ENCODE results near the gene WRAP73. TPM values are rescaled to one million over a fixed set of nuclear protein-coding genes. Genes with fewer than 3 reads are reported as not detected.

The WRAP73 gene
- total RNA-seq, 4 donors from 2014 or later, result 16.4 to 33.7 (median 19.6) TPM

DNA sequence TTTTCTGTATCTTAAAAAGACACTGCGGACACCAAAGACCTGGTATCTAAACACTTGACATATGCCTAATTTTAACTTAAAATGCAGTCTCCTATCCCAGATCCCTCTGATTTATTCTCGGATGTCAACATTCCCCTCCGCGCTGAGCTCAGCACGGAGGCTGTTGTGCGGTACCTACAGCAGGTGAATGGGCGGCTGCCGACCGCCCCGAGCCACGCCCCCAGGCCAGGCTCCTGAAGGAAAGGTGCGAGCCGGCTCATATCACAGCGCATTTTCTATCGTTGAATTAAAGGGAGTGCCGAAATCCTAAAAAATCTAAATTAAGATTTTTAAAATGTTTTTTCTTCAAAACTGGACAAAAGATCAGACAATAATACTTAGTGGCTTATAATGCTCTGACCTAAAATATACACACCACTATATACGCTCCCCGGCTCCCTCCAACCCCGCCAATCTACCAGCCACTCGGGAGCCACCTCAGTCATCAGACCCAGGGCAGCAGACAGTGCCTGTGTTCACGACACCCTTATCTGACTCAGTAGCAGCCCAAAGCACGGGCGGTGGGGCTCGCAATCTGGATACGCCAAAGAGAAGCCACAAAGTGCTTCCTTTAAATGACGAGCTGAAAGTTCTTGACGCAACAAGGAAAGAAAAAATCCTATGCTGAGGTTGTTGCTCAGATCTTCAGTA lies 4.1 kb downstream of the WRAP73 start:
- H3K27ac ChIP-seq, result no peak overlapping the region
- TF ChIP-seq EP300 (IDR thresholded peaks at IDR 0.05), result no peak
- TF ChIP-seq POLR2A (IDR thresholded peaks at IDR 0.05), result no peak
- DNase-seq (ENCODE audit: low spot score in 2 of 2), result peak in 1 of 2 donors; percentile 35
- no peak overlapping the region for H3K4me3 ChIP-seq
- WGBS, result 96% methylated on average over 27 of the region's 27 CpGs
- H3K9me3 ChIP-seq, result no peaks in the 10 kb centered on the region
- H3K27me3 ChIP-seq, result peaks cover 8% of the 10 kb centered on the region
- H3K36me3 ChIP-seq, result peaks cover 46% of the 10 kb centered on the region
- H3K4me1 ChIP-seq, result peaks cover 19% of the 10 kb centered on the region

DNA sequence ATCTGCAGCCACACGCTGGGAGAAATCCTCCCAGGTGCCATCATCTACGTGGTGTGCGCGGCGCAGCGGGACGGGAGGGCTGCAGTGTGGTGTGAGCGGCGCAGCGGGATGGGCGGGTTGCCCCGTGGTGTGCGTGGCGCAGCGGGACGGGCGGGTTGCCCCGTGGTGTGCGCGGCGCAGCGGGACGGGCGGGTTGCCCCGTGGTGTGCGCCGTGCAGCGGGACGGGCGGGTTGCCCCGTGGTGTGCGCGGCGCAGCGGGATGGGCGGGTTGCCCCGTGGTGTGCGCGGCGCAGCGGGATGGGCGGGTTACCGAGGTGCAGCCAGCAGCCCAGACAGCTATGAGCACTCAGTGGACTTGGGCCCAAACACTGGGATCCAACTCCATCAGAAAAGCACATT lies 4.7 kb downstream of the WRAP73 start:
- H3K27me3 ChIP-seq, result peaks cover 2% of the 10 kb centered on the region
- no peaks in the 10 kb centered on the region for H3K9me3 ChIP-seq
- 90% methylated on average over 41 of the region's 43 CpGs for WGBS
- H3K4me1 ChIP-seq, result peaks cover 13% of the 10 kb centered on the region
- peaks cover 52% of the 10 kb centered on the region for H3K36me3 ChIP-seq
- TF ChIP-seq EP300 (IDR thresholded peaks at IDR 0.05), result no peak
- TF ChIP-seq POLR2A (IDR thresholded peaks at IDR 0.05), result no peak
- TF ChIP-seq POLR2AphosphoS5 (IDR thresholded peaks at IDR 0.05), result no peak
- TF ChIP-seq, protein P1, sequence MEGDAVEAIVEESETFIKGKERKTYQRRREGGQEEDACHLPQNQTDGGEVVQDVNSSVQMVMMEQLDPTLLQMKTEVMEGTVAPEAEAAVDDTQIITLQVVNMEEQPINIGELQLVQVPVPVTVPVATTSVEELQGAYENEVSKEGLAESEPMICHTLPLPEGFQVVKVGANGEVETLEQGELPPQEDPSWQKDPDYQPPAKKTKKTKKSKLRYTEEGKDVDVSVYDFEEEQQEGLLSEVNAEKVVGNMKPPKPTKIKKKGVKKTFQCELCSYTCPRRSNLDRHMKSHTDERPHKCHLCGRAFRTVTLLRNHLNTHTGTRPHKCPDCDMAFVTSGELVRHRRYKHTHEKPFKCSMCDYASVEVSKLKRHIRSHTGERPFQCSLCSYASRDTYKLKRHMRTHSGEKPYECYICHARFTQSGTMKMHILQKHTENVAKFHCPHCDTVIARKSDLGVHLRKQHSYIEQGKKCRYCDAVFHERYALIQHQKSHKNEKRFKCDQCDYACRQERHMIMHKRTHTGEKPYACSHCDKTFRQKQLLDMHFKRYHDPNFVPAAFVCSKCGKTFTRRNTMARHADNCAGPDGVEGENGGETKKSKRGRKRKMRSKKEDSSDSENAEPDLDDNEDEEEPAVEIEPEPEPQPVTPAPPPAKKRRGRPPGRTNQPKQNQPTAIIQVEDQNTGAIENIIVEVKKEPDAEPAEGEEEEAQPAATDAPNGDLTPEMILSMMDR (IDR thresholded peaks at IDR 0.05), result no peak
- H3K27ac ChIP-seq, result no peak overlapping the region
- DNase-seq (ENCODE audit: low spot score in 2 of 2), result no peak
- H3K4me3 ChIP-seq, result no peak overlapping the region

DNA sequence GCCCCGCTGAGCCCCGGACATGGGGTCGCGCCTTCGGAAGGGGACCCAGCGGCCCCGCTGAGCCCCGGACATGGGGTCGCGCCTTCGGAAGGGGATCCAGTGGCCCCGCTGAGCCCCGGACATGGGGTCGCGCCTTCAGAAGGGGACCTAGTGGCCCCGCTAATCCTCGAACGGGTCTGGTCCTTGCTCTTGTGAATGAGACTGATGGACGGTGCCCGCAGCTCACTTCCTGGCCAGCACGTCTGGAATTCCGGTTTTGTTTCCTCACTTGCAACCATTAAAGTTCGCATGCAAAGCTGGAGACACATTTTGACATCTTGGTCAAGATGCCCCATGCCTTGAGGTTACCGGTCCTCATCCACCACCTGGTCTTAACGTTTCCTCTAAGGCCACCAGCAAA lies 5.6 kb downstream of the WRAP73 start:
- no peak for TF ChIP-seq POLR2AphosphoS5 (IDR thresholded peaks at IDR 0.05)
- TF ChIP-seq POLR2A (IDR thresholded peaks at IDR 0.05), result no peak
- no peak for TF ChIP-seq EP300 (IDR thresholded peaks at IDR 0.05)
- TF ChIP-seq, protein P1 (IDR thresholded peaks at IDR 0.05), result no peak
- Histone ChIP-seq H3K4me1 (peaks cover 9% of the 10 kb centered on the region), H3K36me3 (peaks cover 61% of the 10 kb centered on the region), H3K4me3 (no peak overlapping the region), H3K27ac (no peak overlapping the region), H3K9me3 (no peaks in the 10 kb centered on the region), H3K27me3 (no peaks in the 10 kb centered on the region)
- WGBS, result 91% methylated on average over 10 of the region's 25 CpGs
- DNase-seq (ENCODE audit: low spot score in 2 of 2), result peak; percentile 34 to 62

DNA sequence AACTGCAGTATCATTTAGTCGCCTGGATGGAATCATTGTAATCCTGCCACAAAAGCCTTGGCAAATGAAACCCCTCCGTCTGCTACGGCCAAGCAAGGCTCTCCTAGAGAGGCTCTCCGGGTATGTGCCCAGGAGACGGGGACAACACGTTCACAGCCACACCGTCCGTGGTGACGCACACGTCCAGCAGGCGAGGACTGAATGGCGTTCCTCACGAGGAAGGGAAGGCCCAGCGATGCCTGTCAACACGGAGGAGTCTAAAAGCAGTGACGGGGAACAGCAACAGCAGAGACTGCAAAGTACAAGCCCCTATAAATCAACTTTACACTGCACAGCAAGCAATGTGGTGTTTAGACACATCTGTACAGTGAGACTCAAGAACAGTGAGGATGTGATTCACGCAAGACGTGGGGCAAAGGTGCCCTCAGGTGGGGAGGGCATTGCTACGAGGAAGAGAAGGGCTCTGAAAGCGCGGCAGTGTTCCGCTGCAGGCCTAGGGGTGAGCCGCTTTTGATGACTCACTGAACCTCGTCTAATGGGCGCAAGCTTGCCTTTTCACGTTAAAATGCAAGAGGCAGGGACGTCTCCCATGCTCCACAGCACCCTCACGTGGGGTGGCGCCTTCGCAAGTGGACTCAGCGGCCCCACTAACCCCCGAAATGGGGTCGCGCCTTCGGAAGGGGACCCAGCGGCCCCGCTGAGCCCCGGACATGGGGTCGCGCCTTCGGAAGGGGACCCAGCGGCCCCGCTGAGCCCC lies 6.8 kb downstream of the WRAP73 start:
- no peak overlapping the region for H3K4me3 ChIP-seq
- TF ChIP-seq, protein P1 (IDR thresholded peaks at IDR 0.05), result no peak
- TF ChIP-seq POLR2A (IDR thresholded peaks at IDR 0.05), result no peak
- no peak for TF ChIP-seq EP300 (IDR thresholded peaks at IDR 0.05)
- no peak for TF ChIP-seq POLR2AphosphoS5 (IDR thresholded peaks at IDR 0.05)
- peak; percentile 52 to 69 for DNase-seq (ENCODE audit: low spot score in 2 of 2)
- no peak overlapping the region for H3K27ac ChIP-seq
- no peaks in the 10 kb centered on the region for H3K4me1 ChIP-seq
- H3K9me3 ChIP-seq, result no peaks in the 10 kb centered on the region
- H3K36me3 ChIP-seq, result peaks cover 66% of the 10 kb centered on the region
- no peaks in the 10 kb centered on the region for H3K27me3 ChIP-seq
- WGBS, result 92% methylated on average over 35 of the region's 43 CpGs

DNA sequence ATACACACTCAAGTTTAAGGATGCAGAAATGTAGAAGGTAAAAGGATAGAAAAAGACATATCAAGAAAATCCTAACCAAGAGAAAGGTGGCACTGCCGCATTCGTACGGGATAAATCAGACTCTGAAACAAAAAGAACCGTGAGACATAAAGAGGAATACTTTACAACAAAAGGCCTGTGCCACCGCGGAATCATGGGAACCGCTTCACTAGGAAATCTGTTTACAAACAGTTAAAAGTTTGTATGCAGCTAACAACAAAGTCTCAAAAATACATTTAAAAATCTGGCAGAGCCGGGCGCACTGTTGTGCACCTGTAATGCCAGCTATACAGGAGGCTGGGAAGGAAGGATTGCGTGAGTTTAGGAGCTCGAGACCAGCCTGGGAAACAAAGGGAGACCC lies 8.1 kb downstream of the WRAP73 start:
- no peaks in the 10 kb centered on the region for H3K9me3 ChIP-seq
- TF ChIP-seq, protein P1 (IDR thresholded peaks at IDR 0.05), result no peak
- TF ChIP-seq POLR2AphosphoS5 (IDR thresholded peaks at IDR 0.05), result no peak
- TF ChIP-seq EP300 (IDR thresholded peaks at IDR 0.05), result no peak
- WGBS, result 95% methylated on average over 11 of the region's 11 CpGs
- H3K4me1 ChIP-seq, result no peaks in the 10 kb centered on the region
- H3K27me3 ChIP-seq, result no peaks in the 10 kb centered on the region
- no peak for DNase-seq (ENCODE audit: low spot score in 2 of 2)
- H3K4me3 ChIP-seq, result no peak overlapping the region
- no peak overlapping the region for H3K27ac ChIP-seq
- peaks cover 74% of the 10 kb centered on the region for H3K36me3 ChIP-seq
